GM12878 (cell line): ENCODE measurements around the gene VAV2. TPM values are rescaled to one million over a fixed set of nuclear protein-coding genes. Genes with fewer than 3 reads are reported as not detected.

Source experiments
- ATAC-seq: fragments of 200-7000 bp; cut with Tn5 transposase; 3 replicates; pipeline ENCODE4 v1.9.1; 2020; ENCODE audit warnings: mild to moderate bottlenecking, moderate library complexity
- BruUV-seq: library from RNA; stranded (reverse); fragments of 400-500 nt; replicated peaks from 2 replicates; lab custom pipeline; 2021; lab: Mats Ljungman, UMichigan
- CTCF ChIA-PET: fragments of 300-600 bp; sonication (Branson Sonifier 250); formaldehyde crosslinking; extraction: SDS; loops from one replicate; lab custom pipeline; 2021; ENCODE audit warnings: inconsistent platforms; lab: Yijun Ruan, JAX
- POLR2A ChIA-PET: fragments of 350-600 bp; formaldehyde crosslinking; extraction: SDS; loops from one replicate; lab custom pipeline; 2021; ENCODE audit warnings: inconsistent platforms; lab: Charles Lee
- RAD21 ChIA-PET: fragments of 300-600 bp; sonication (Branson Sonifier 250); formaldehyde crosslinking; loops from one replicate; lab custom pipeline; 2023; ENCODE audit warnings: antibody characterized with exemption; ENCODE audit not compliant: unreplicated experiment; lab: Charles Lee
- SMC1A ChIA-PET: fragments of 300-600 bp; sonication (Branson Sonifier 250); formaldehyde crosslinking; loops from one replicate; lab custom pipeline; 2023; ENCODE audit not compliant: unreplicated experiment, uncharacterized antibody; lab: Charles Lee
- DNase-seq: peaks from one replicate; pipeline ENCODE4 v3.0.0-alpha.2; 2011; ENCODE audit warnings: low read depth, low spot score
- FAIRE-seq: peaks from 3 replicates; lab custom pipeline; 2011; peaks lifted over from hg19 to GRCh38; lab: Jason Lieb, UNC
- H2AFZ ChIP-seq: 2 replicates; pipeline ENCODE4 v1.6.0; 2011; ENCODE audit warnings: low read depth, low read length, control low read depth; ENCODE audit not compliant: control insufficient read depth
- H3K27ac ChIP-seq: 2 replicates; pipeline ENCODE4 v1.5.1; 2011; ENCODE audit warnings: control low read depth; ENCODE audit not compliant: control insufficient read depth, insufficient read depth
- H3K27me3 ChIP-seq, 2 experiments: replicated peaks in 1 of 2; 2 replicates each; pipeline versions ENCODE4 v1.6.0 to v1.6.1; 2011; ENCODE audit warnings: low read length in 1 of 2; ENCODE audit not compliant: control insufficient read depth in 2 of 2, insufficient read depth in 2 of 2
- H3K36me3 ChIP-seq, 2 experiments: 2 replicates each; pipeline ENCODE4 v1.5.1; 2011; ENCODE audit warnings: low read length in 1 of 2; ENCODE audit not compliant: control insufficient read depth in 2 of 2, insufficient read depth in 2 of 2
- H3K4me1 ChIP-seq: 2 replicates; pipeline ENCODE4 v1.6.1; 2011; ENCODE audit warnings: mild to moderate bottlenecking, low read length, moderate library complexity, mixed read lengths; ENCODE audit not compliant: control insufficient read depth, insufficient read depth
- H3K4me2 ChIP-seq: 2 replicates; pipeline ENCODE4 v1.6.0; 2011; ENCODE audit warnings: control low read depth; ENCODE audit not compliant: control insufficient read depth, insufficient read depth
- H3K4me3 ChIP-seq: fragments of 200-600 bp; sonication (generic); 2 replicates; pipeline ENCODE4 v1.5.1; 2016
- H3K79me2 ChIP-seq: 2 replicates; pipeline ENCODE4 v1.6.0; 2011; ENCODE audit warnings: low read length; ENCODE audit not compliant: control insufficient read depth, insufficient read depth
- H3K9ac ChIP-seq: 2 replicates; pipeline ENCODE4 v1.8.0; 2011; ENCODE audit warnings: low read length, control low read depth, mixed read lengths; ENCODE audit not compliant: control insufficient read depth, insufficient read depth
- H3K9me3 ChIP-seq: replicated peaks from 3 replicates; pipeline ENCODE4 v1.5.1; 2011; ENCODE audit warnings: mild to moderate bottlenecking, low read length; ENCODE audit not compliant: control insufficient read depth, insufficient read depth
- H4K20me1 ChIP-seq: 2 replicates; pipeline ENCODE4 v1.6.0; 2011; ENCODE audit not compliant: control insufficient read depth, insufficient read depth
- BRCA1 ChIP-seq: IDR thresholded peaks from 2 replicates; pipeline ENCODE4 v1.6.1; 2011; ENCODE audit warnings: low read depth, low read length, improper control_type of control experiment
- CHD1 ChIP-seq: IDR thresholded peaks from 2 replicates; pipeline ENCODE4 v1.6.1; 2012; ENCODE audit warnings: low read depth, low read length, improper control_type of control experiment
- DPF2 ChIP-seq: fragments of 450-650 bp; IDR thresholded peaks from 2 replicates; pipeline ENCODE4 v1.6.1; 2017; ENCODE audit warnings: mild to moderate bottlenecking
- HDAC2 ChIP-seq: fragments of 200-600 bp; sonication (generic); IDR thresholded peaks from 2 replicates; pipeline ENCODE4 v1.6.1; 2017
- HDGF ChIP-seq: fragments of 450-650 bp; IDR thresholded peaks from 2 replicates; pipeline ENCODE4 v1.6.1; 2016; ENCODE audit warnings: antibody characterized with exemption
- KAT2A ChIP-seq: conservative IDR thresholded peaks from 2 replicates; pipeline ENCODE4 v1.6.1; 2011; ENCODE audit warnings: low read depth, low read length; ENCODE audit not compliant: control insufficient read depth
- LARP7 ChIP-seq: fragments of 450-650 bp; IDR thresholded peaks from 2 replicates; pipeline ENCODE4 v1.6.1; 2017; ENCODE audit warnings: mild to moderate bottlenecking
- MTA3 ChIP-seq: IDR thresholded peaks from 2 replicates; pipeline ENCODE4 v1.6.1; 2012; ENCODE audit warnings: low read length, inconsistent platforms, borderline replicate concordance
- NR2C1 ChIP-seq: fragments of 450-650 bp; IDR thresholded peaks from 2 replicates; pipeline ENCODE4 v1.6.1; 2017; ENCODE audit warnings: antibody characterized with exemption, mild to moderate bottlenecking, moderate library complexity
- NR2F1 ChIP-seq: fragments of 450-650 bp; conservative IDR thresholded peaks from 2 replicates; pipeline ENCODE4 v1.6.1; 2017; ENCODE audit warnings: mild to moderate bottlenecking
- POLR2AphosphoS2 ChIP-seq: IDR thresholded peaks from 2 replicates; pipeline ENCODE4 v1.6.1; 2011; ENCODE audit warnings: low read depth, mild to moderate bottlenecking, low read length, improper control_type of control experiment, moderate library complexity
- STAT1 ChIP-seq: fragments of 450-650 bp; conservative IDR thresholded peaks from 2 replicates; pipeline ENCODE4 v1.6.1; 2014; ENCODE audit warnings: antibody characterized with exemption, mild to moderate bottlenecking
- SUZ12 ChIP-seq: fragments of 200-600 bp; sonication (generic); IDR thresholded peaks from one replicate; pipeline ENCODE4 v1.6.1; 2018; ENCODE audit warnings: antibody characterized with exemption, mild to moderate bottlenecking; ENCODE audit not compliant: unreplicated experiment
- TCF7 ChIP-seq: IDR thresholded peaks from 2 replicates; pipeline ENCODE4 v1.6.1; 2014; ENCODE audit warnings: antibody characterized with exemption, borderline replicate concordance
- ZNF384 ChIP-seq: IDR thresholded peaks from 2 replicates; pipeline ENCODE4 v1.6.1; 2012; ENCODE audit warnings: low read depth, mild to moderate bottlenecking, low read length, improper control_type of control experiment, borderline replicate concordance
- WGBS: methylation state at CpG from one replicate; pipeline ENCODE4 v1.1.6; 2016; ENCODE audit warnings: low lambda C conversion rate; ENCODE audit not compliant: insufficient replicate concordance, insufficient coverage; ENCODE audit errors: missing lambda C conversion rate; 5-methylcytosine and 5-hydroxymethylcytosine counted together
- in situ Hi-C: fragments of 300-500 bp; cut with MboI; formaldehyde crosslinking; loops from 9 replicates; pipeline ENCODE4 v1.14.3; 2018; ENCODE audit warnings: mixed read lengths
- intact Hi-C: fragments of 100-400 bp; cut with micrococcal nuclease; formaldehyde crosslinking; loops from one replicate; pipeline ENCODE4 v1.14.2; 2022; ENCODE audit not compliant: unreplicated experiment
- polyA plus RNA-seq, 11 experiments: library from polyadenylated mRNA; depleted of rRNA in 4 of 11; unstranded in 6 of 11; stranded (reverse) in 5 of 11; fragments of >200 nt; fragmentation: Nextera tagmentation in 4 of 11; fragmentation: Illumina TruSeq in 1 of 11; extraction: Ambion mirVana in 4 of 11; extraction: Trizol in 1 of 11; gene quantifications; 1 replicate in 1 of 11; 2 replicates in 10 of 11; pipeline versions ENCODE4 v1.2.1 to v1.2.3, GENCODE V29; 2011 to 2016; ENCODE audit warnings: inconsistent platforms in 2 of 11, missing spikeins in 2 of 11, low read depth in 1 of 11
- total RNA-seq, 4 experiments: library from RNA; depleted of rRNA in 3 of 4; stranded (reverse); fragments of >200 nt in 3 of 4; fragmentation: Illumina TruSeq in 1 of 4; extraction: Trizol in 1 of 4; gene quantifications; 2 replicates each; pipeline versions ENCODE4 v1.2.1 to v1.2.3, GENCODE V29; 2013 to 2021
- TF ChIP-seq, protein P1 (sequence below): fragments of 450-650 bp; formaldehyde crosslinking; IDR thresholded peaks from 2 replicates; pipeline ENCODE4 v1.5.0; 2022; ENCODE audit warnings: mild to moderate bottlenecking, missing genetic modification characterization

VAV2 gene
- total and polyA plus RNA-seq, 10 of the 15 experiments (the other 5 are each of a cell fraction or from before 2014, with no cell fraction given) = 0.13 to 43.9 (median 16.9) TPM

DNA sequence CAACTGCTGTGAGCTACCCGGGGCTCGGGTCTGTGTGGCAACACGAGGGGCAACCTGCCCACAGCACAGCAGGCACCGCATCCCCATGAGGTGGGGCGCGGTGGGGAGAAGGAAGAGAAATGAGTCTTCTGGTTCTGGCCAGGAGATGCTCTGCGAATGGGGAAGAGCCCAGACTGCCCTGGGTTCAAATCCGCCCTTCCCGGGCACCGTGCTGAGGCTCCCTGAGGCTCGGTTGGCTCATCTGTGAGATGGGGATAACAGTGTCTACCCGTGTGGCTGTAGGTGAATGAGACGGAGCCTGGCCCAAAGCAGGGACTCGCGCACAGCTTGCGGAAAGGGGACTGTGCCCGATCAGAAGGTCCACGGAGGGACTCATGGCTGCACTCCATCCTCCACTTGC is 123.9 kb downstream of the VAV2 start:
- in situ Hi-C loops = no loop called here
- Histone ChIP-seq H3K4me3 (no peak overlapping the region), H3K27me3 (no peaks in the 10 kb centered on the region), H4K20me1 (no peaks in the 10 kb centered on the region), H3K4me2 (no peak overlapping the region), H3K79me2 (peaks cover 17% of the 10 kb centered on the region), H3K36me3 (peaks cover 0 to 4% of the 10 kb centered on the region in 2 experiments; a peak in 3 of 4 replicates), H3K9me3 (peaks cover 3% of the 10 kb centered on the region; the same call in 1 of the 3 replicates), H3K9ac (no peak overlapping the region), H3K4me1 (no peaks in the 10 kb centered on the region; the same call in 1 of the 2 replicates), H3K27ac (no peak overlapping the region), H2AFZ (no peak overlapping the region)
- intact Hi-C loops = no loop called here
- ATAC-seq (no peak), FAIRE-seq (no peak), DNase-seq (no peak)
- no peak for TF ChIP-seq BRCA1
- TF ChIP-seq MTA3 = no peak
- no peak for TF ChIP-seq HDGF
- no peak for TF ChIP-seq CHD1
- no peak for TF ChIP-seq STAT1
- no peak for TF ChIP-seq POLR2AphosphoS2
- TF ChIP-seq TCF7 = no peak
- TF ChIP-seq HDAC2 = no peak
- POLR2A ChIA-PET = no interaction called here
- CTCF ChIA-PET = no interaction called here
- no TSS peak for BruUV-seq
- RAD21 ChIA-PET = no interaction called here
- SMC1A ChIA-PET = no interaction called here
- WGBS = 96% methylated on average over 18 of the region's 18 CpGs

DNA sequence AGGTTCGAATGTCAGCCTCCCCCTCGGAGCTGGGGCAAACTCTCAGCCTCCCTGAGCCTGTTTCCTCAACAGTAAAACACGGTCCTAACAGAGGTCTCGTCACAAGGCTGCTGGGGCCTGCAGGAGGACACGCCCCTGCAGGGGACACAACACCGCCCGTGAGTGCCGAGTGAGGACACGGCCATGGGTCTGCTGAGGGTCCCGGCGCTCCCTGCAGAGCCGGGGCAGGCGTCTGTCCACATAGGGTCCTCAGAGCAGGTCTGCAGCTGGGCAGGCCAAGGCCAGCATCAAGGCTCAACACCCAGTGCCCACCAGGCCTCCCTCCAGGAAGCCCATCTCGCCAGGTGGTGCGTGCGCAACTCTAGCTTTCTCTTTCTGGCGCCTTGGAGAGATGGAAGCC is 125.2 kb downstream of the VAV2 start:
- ATAC-seq (no peak), FAIRE-seq (no peak), DNase-seq (no peak)
- H3K4me2 ChIP-seq = no peak overlapping the region
- no peak overlapping the region for H2AFZ ChIP-seq
- SMC1A ChIA-PET = no interaction called here
- H3K27me3 ChIP-seq = no peaks in the 10 kb centered on the region
- H3K36me3 ChIP-seq = peaks cover 0 to 5% of the 10 kb centered on the region in 2 experiments; a peak in 3 of 4 replicates
- WGBS = 97% methylated on average over 17 of the region's 17 CpGs
- intact Hi-C loops = no loop called here
- H3K27ac ChIP-seq = no peak overlapping the region
- no peaks in the 10 kb centered on the region for H4K20me1 ChIP-seq
- H3K9ac ChIP-seq = no peak overlapping the region
- POLR2A ChIA-PET = no interaction called here
- in situ Hi-C loops = no loop called here
- no peak overlapping the region for H3K4me3 ChIP-seq
- H3K4me1 ChIP-seq = no peaks in the 10 kb centered on the region; the same call in 1 of the 2 replicates
- RAD21 ChIA-PET = no interaction called here
- H3K9me3 ChIP-seq = peaks cover 3% of the 10 kb centered on the region; the same call in 1 of the 3 replicates
- BruUV-seq = no TSS peak
- CTCF ChIA-PET = interaction anchor here (0.7 kb wide), 1 partner anchor 127 kb away, joined by 3 read pairs; no protein-coding TSS in a partner anchor
- peaks cover 17% of the 10 kb centered on the region for H3K79me2 ChIP-seq
- TF ChIP-seq SUZ12 (no peak), DPF2 (no peak), NR2C1 (no peak), KAT2A (no peak), NR2F1 (no peak), ZNF384 (no peak), LARP7 (no peak)
- TF ChIP-seq, protein P1, sequence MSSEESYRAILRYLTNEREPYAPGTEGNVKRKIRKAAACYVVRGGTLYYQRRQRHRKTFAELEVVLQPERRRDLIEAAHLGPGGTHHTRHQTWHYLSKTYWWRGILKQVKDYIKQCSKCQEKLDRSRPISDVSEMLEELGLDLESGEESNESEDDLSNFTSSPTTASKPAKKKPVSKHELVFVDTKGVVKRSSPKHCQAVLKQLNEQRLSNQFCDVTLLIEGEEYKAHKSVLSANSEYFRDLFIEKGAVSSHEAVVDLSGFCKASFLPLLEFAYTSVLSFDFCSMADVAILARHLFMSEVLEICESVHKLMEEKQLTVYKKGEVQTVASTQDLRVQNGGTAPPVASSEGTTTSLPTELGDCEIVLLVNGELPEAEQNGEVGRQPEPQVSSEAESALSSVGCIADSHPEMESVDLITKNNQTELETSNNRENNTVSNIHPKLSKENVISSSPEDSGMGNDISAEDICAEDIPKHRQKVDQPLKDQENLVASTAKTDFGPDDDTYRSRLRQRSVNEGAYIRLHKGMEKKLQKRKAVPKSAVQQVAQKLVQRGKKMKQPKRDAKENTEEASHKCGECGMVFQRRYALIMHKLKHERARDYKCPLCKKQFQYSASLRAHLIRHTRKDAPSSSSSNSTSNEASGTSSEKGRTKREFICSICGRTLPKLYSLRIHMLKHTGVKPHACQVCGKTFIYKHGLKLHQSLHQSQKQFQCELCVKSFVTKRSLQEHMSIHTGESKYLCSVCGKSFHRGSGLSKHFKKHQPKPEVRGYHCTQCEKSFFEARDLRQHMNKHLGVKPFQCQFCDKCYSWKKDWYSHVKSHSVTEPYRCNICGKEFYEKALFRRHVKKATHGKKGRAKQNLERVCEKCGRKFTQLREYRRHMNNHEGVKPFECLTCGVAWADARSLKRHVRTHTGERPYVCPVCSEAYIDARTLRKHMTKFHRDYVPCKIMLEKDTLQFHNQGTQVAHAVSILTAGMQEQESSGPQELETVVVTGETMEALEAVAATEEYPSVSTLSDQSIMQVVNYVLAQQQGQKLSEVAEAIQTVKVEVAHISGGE (CRISPR knock-in tag) = no peak
